HL-60 (cell line): Measurements from ENCODE around the gene ZNF544.

Experiments used
- CTCF ChIP-seq: IDR thresholded peaks from one replicate; pipeline ENCODE4 v1.5.1; 2011; ENCODE audit warnings: low read length, control low read depth, inconsistent platforms; ENCODE audit not compliant: insufficient read depth
- GABPA ChIP-seq: IDR thresholded peaks from 2 replicates; pipeline ENCODE4 v1.6.1; 2012; ENCODE audit warnings: low read depth
- POLR2AphosphoS5 ChIP-seq: IDR thresholded peaks from 2 replicates; pipeline ENCODE4 v1.6.1; 2012; ENCODE audit warnings: low read depth
- REST ChIP-seq: IDR thresholded peaks from 2 replicates; pipeline ENCODE4 v1.6.1; 2012; ENCODE audit warnings: low read depth; ENCODE audit not compliant: insufficient replicate concordance

- no peak for TF ChIP-seq POLR2AphosphoS5
- TF ChIP-seq CTCF, result no peak
- TF ChIP-seq GABPA, result no peak
- TF ChIP-seq REST, result no peak
Observed at GRCh38 chr19:58209577-58209976, 19.1 kb upstream of the ZNF544 start.
